ENCODE results near the gene ALG3. TPM values are rescaled to one million over a fixed set of nuclear protein-coding genes. Genes with fewer than 3 reads are reported as not detected.

The ALG3 gene
- total and polyA plus RNA-seq, 2 experiments from 2014 or later: 76.9 to 109 TPM

- no peaks in the 10 kb centered on the region for H3F3A ChIP-seq (replicated peaks; ENCODE audit: low read depth)
- H3K27ac Mint-ChIP-seq: no peak overlapping the region
- 0 out of 2 replicates have a peak, but pooled peaks cover 5% of the 10 kb centered on the region for H4K20me1 ChIP-seq (replicated peaks; ENCODE audit: insufficient read depth)
- TF ChIP-seq NANOG (IDR thresholded peaks at IDR 0.05; ENCODE audit: borderline replicate concordance) (no peak), JUNB (IDR thresholded peaks at IDR 0.05; ENCODE audit: unreplicated experiment) (no peak), ETS1 (IDR thresholded peaks at IDR 0.05) (no peak)
- no peak overlapping the region for H2AFZ ChIP-seq
- H3K4me3 Mint-ChIP-seq: no peak overlapping the region
- no peaks in the 10 kb centered on the region for H3K4me1 ChIP-seq (ENCODE audit: insufficient read depth)
- H3K36me3 ChIP-seq (ENCODE audit: insufficient read depth): no peaks in the 10 kb centered on the region
- no peak overlapping the region for H3K27ac ChIP-seq (ENCODE audit: low read depth)
- H3K36me3 Mint-ChIP-seq (ENCODE audit: low read depth): no peaks in the 10 kb centered on the region
- DNase-seq (ENCODE audit: low spot score) (no peak), ATAC-seq (no peak)
- H3K4me1 Mint-ChIP-seq: no peaks in the 10 kb centered on the region
- no peaks in the 10 kb centered on the region for H3K27me3 ChIP-seq (ENCODE audit: insufficient read depth)
- no peak overlapping the region for H3K4me3 ChIP-seq
- H3K9me2 ChIP-seq (ENCODE audit: insufficient read depth): no peaks in the 10 kb centered on the region
- H3K4me2 ChIP-seq: no peak overlapping the region
- no peaks in the 10 kb centered on the region for H3K79me2 ChIP-seq (replicated peaks; ENCODE audit: insufficient read depth)
- H3K9me3 Mint-ChIP-seq: no peaks in the 10 kb centered on the region
- H3K27me3 Mint-ChIP-seq (ENCODE audit: insufficient read depth, low read depth, poor library complexity): peaks cover 6% of the 10 kb centered on the region
These were observed 37.0 kb downstream of the ALG3 start for GRCh38 chr3:184211718-184212117.

GRCh38 chr3:184211297-184211696 lies 37.5 kb downstream of the ALG3 start:
- H2AFZ ChIP-seq: no peak overlapping the region
- Mint-ChIP-seq H3K36me3 (ENCODE audit: low read depth) (no peaks in the 10 kb centered on the region), H3K27me3 (ENCODE audit: insufficient read depth, low read depth, poor library complexity) (peaks cover 6% of the 10 kb centered on the region), H3K4me3 (no peak overlapping the region), H3K9me3 (no peaks in the 10 kb centered on the region), H3K27ac (no peak overlapping the region), H3K4me1 (no peaks in the 10 kb centered on the region)
- no peaks in the 10 kb centered on the region for H3F3A ChIP-seq (replicated peaks; ENCODE audit: low read depth)
- H4K20me1 ChIP-seq (replicated peaks; ENCODE audit: insufficient read depth): 0 out of 2 replicates have a peak, but pooled peaks cover 5% of the 10 kb centered on the region
- DNase-seq (ENCODE audit: low spot score) (no peak), ATAC-seq (no peak)
- no peaks in the 10 kb centered on the region for H3K4me1 ChIP-seq (ENCODE audit: insufficient read depth)
- no peaks in the 10 kb centered on the region for H3K79me2 ChIP-seq (replicated peaks; ENCODE audit: insufficient read depth)
- no peaks in the 10 kb centered on the region for H3K36me3 ChIP-seq (ENCODE audit: insufficient read depth)
- no peak overlapping the region for H3K4me2 ChIP-seq
- no peak for TF ChIP-seq ZNF331 (CRISPR knock-in tag; IDR thresholded peaks at IDR 0.05; ENCODE audit: low read depth)
- TF ChIP-seq POLR2AphosphoS5 (IDR thresholded peaks at IDR 0.05; ENCODE audit: low read depth): no peak
- no peak for TF ChIP-seq JUNB (IDR thresholded peaks at IDR 0.05; ENCODE audit: unreplicated experiment)
- H3K27ac ChIP-seq (ENCODE audit: low read depth): no peak overlapping the region
- no peaks in the 10 kb centered on the region for H3K27me3 ChIP-seq (ENCODE audit: insufficient read depth)
- no peaks in the 10 kb centered on the region for H3K9me2 ChIP-seq (ENCODE audit: insufficient read depth)
- no peak overlapping the region for H3K4me3 ChIP-seq

- H3K27me3 Mint-ChIP-seq (ENCODE audit: insufficient read depth, low read depth, poor library complexity): peaks cover 6% of the 10 kb centered on the region
- H3K4me3 Mint-ChIP-seq: no peak overlapping the region
- no peaks in the 10 kb centered on the region for H3K36me3 Mint-ChIP-seq (ENCODE audit: low read depth)
- DNase-seq (ENCODE audit: low spot score) (no peak), ATAC-seq (no peak)
- Histone ChIP-seq H3F3A (replicated peaks; ENCODE audit: low read depth) (no peaks in the 10 kb centered on the region), H3K4me3 (no peak overlapping the region), H3K36me3 (ENCODE audit: insufficient read depth) (no peaks in the 10 kb centered on the region), H3K4me1 (ENCODE audit: insufficient read depth) (no peaks in the 10 kb centered on the region), H4K20me1 (replicated peaks; ENCODE audit: insufficient read depth) (0 out of 2 replicates have a peak, but pooled peaks cover 5% of the 10 kb centered on the region), H3K79me2 (replicated peaks; ENCODE audit: insufficient read depth) (no peaks in the 10 kb centered on the region), H3K9me2 (ENCODE audit: insufficient read depth) (no peaks in the 10 kb centered on the region), H3K27ac (ENCODE audit: low read depth) (no peak overlapping the region), H3K27me3 (ENCODE audit: insufficient read depth) (no peaks in the 10 kb centered on the region), H3K4me2 (no peak overlapping the region), H2AFZ (no peak overlapping the region)
- H3K9me3 Mint-ChIP-seq: no peaks in the 10 kb centered on the region
- H3K27ac Mint-ChIP-seq: no peak overlapping the region
- H3K4me1 Mint-ChIP-seq: no peaks in the 10 kb centered on the region
- TF ChIP-seq ZNF114 (CRISPR knock-in tag; IDR thresholded peaks at IDR 0.05) (no peak), JUNB (IDR thresholded peaks at IDR 0.05; ENCODE audit: unreplicated experiment) (no peak), ZNF331 (CRISPR knock-in tag; IDR thresholded peaks at IDR 0.05; ENCODE audit: low read depth) (no peak), REST (IDR thresholded peaks at IDR 0.05; ENCODE audit: unreplicated experiment) (no peak), CTCF (conservative IDR thresholded peaks at IDR 0.05; ENCODE audit: low read depth in 2 of 2) (no peak), STAT1 (IDR thresholded peaks at IDR 0.05; ENCODE audit: unreplicated experiment) (no peak), POLR2AphosphoS5 (IDR thresholded peaks at IDR 0.05; ENCODE audit: low read depth) (no peak)
These were observed 39.4 kb downstream of the ALG3 start for GRCh38 chr3:184209146-184209923.

All from GM23338 (cell line).